Adipocyte (in vitro differentiated cells): ENCODE measurements around the gene PATJ.
A peak's percentile ranks its signal among the peaks of the same experiment; 100 is the strongest.
"Not testable (repeated sequence)": the region's sequence is repeated elsewhere in the genome, so short reads cannot be mapped to it uniquely, and the experiment has no call there.

Experiments
- DNase-seq: peaks from one replicate; pipeline ENCODE4 v3.0.0-alpha.2; 2015; ENCODE audit warnings: low read depth
- H3K27me3 ChIP-seq: replicated peaks from 2 replicates; pipeline ENCODE4 v1.7.0; 2013; ENCODE audit warnings: mild to moderate bottlenecking, low read length, moderate library complexity; ENCODE audit not compliant: control insufficient read depth, insufficient read depth
- H3K36me3 ChIP-seq: 2 replicates; pipeline ENCODE4 v1.7.0; 2013; ENCODE audit warnings: low read length, mild to moderate bottlenecking, moderate library complexity; ENCODE audit not compliant: control insufficient read depth, insufficient read depth, severe bottlenecking
- H3K4me1 ChIP-seq: 2 replicates; pipeline ENCODE4 v1.7.0; 2013; ENCODE audit warnings: mild to moderate bottlenecking, low read length, moderate library complexity; ENCODE audit not compliant: control insufficient read depth, insufficient read depth
- H3K4me3 ChIP-seq: 2 replicates; pipeline ENCODE4 v1.7.0; 2013; ENCODE audit warnings: mild to moderate bottlenecking, low read length, moderate library complexity
- H3K9ac ChIP-seq: 2 replicates; pipeline ENCODE4 v1.7.0; 2013; ENCODE audit warnings: mild to moderate bottlenecking, low read length, moderate library complexity
- H3K9me3 ChIP-seq: 2 replicates; pipeline ENCODE4 v1.7.0; 2013; ENCODE audit warnings: mild to moderate bottlenecking, low read length, moderate library complexity; ENCODE audit not compliant: control insufficient read depth

The PATJ gene

DNA sequence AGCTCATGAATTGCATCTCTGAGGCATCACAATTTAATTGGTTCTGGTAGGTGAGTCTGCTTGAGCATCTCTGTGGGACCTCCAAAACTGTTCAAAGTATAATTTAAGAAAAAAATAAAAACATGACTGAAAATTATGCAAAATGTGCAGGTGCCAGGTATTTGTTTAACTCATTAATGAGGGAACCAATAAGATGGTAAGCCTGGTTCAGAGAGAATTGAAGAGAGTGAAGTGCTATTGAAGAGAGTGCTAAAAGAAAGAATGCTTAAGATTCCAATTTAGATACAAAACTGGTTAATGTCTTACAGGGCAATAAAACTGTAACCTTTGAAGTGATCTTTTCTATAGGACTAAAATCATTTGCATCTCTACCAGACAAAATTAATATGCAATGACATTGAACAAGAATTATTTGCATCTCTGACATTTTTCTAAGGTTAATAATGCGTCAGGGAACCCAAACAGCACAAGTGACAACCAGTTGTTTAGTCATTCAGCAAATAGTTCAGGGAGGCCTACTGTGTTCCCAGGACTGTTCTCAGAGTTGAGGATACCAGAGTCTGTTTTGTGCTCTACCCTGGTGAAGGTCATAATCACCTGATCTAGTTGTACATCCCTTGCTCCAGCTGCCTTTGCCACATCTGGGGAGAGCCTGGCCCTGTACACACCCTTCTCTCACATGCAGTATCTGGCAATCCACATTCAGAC lies 183.5 kb downstream of the PATJ start:
- Histone ChIP-seq H3K9me3 (no peaks in the 10 kb centered on the region), H3K4me3 (no peak overlapping the region), H3K9ac (no peak overlapping the region), H3K36me3 (no peaks in the 10 kb centered on the region), H3K27me3 (no peaks in the 10 kb centered on the region), H3K4me1 (no peaks in the 10 kb centered on the region)
- no peak for DNase-seq

DNA sequence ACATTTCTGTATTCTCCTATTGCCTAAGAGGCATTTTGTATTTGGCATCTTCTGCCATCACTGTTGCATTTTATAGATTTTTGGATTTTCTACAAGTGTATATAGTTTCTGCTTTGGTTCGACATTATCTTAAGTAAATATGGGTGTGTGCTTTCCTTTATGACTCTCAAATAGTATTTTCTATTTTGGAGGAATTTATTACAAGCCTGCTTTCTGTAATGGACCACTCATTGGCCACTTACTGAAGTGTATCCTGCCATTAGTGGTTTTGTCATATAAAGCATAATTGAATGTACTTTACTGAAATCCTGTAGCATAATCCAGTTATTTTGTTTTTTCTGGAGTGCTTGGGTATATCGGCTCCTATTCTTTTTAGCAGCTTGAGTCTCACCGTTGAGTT lies 184.3 kb downstream of the PATJ start:
- H3K9ac ChIP-seq: no peak overlapping the region
- H3K4me3 ChIP-seq: no peak overlapping the region
- no peaks in the 10 kb centered on the region for H3K4me1 ChIP-seq
- no peaks in the 10 kb centered on the region for H3K9me3 ChIP-seq
- H3K36me3 ChIP-seq: no peaks in the 10 kb centered on the region
- H3K27me3 ChIP-seq: no peaks in the 10 kb centered on the region
- DNase-seq: peak; percentile 17

- H3K9ac ChIP-seq: no peak overlapping the region
- no peaks in the 10 kb centered on the region for H3K36me3 ChIP-seq
- H3K9me3 ChIP-seq: no peaks in the 10 kb centered on the region
- H3K4me3 ChIP-seq: no peak overlapping the region
- peak; percentile 29 for DNase-seq
- H3K4me1 ChIP-seq: no peaks in the 10 kb centered on the region
- no peaks in the 10 kb centered on the region for H3K27me3 ChIP-seq
Observed at GRCh38 chr1:61930116-61930645, 187.9 kb downstream of the PATJ start.

GRCh38 chr1:61931587-61932279 lies 189.5 kb downstream of the PATJ start:
- Histone ChIP-seq H3K4me1 (no peaks in the 10 kb centered on the region), H3K27me3 (no peaks in the 10 kb centered on the region), H3K9ac (no peak overlapping the region), H3K36me3 (no peaks in the 10 kb centered on the region), H3K9me3 (no peaks in the 10 kb centered on the region), H3K4me3 (no peak overlapping the region)
- no peak for DNase-seq

DNA sequence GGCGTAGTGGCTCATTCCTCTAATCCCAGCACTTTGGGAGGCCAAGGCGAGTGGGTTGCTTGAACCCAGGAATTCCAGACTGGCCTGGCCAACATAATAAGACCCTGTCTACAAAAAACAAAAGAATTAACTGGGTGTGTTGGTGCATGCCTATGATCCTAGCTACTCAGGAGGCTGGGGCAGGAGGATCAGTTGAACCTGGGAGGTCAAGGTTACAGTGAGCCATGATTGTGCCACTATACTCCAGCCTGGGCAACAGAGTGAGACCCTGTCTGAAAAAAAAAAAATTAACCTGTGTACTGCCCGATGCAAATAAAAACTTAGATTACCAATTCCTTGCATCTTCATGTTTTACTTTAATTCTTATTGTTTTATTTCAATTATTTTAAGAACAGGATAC lies 193.2 kb downstream of the PATJ start:
- DNase-seq: no peak
- no peaks in the 10 kb centered on the region for H3K4me1 ChIP-seq
- H3K9ac ChIP-seq: no peak overlapping the region
- no peaks in the 10 kb centered on the region for H3K27me3 ChIP-seq
- H3K4me3 ChIP-seq: no peak overlapping the region
- H3K36me3 ChIP-seq: no peaks in the 10 kb centered on the region
- H3K9me3 ChIP-seq: no peaks in the 10 kb centered on the region

DNA sequence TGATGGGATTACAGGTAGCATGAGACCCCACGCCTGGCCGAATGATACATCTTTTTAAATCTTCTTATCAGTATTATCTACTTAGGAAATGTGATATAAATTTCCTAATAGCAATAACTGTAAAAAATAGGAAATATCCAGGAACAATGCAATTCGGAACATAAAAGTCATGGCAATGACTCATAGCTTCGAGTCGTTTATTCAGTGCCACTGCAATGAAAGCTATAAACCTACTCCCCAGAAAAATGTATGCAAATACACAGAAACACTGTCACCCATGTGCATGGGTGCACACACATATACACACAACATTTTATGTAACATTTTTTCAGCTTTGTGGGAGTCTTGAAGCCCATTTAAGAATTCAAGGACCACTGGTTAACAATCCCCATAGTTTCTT lies 194.6 kb downstream of the PATJ start:
- Histone ChIP-seq H3K36me3 (no peaks in the 10 kb centered on the region), H3K9ac (no peak overlapping the region), H3K4me1 (no peaks in the 10 kb centered on the region), H3K9me3 (no peaks in the 10 kb centered on the region), H3K27me3 (no peaks in the 10 kb centered on the region), H3K4me3 (no peak overlapping the region)
- no peak for DNase-seq

GRCh38 chr1:61941794-61942193 lies 199.5 kb downstream of the PATJ start:
- no peaks in the 10 kb centered on the region for H3K9me3 ChIP-seq
- no peaks in the 10 kb centered on the region for H3K27me3 ChIP-seq
- H3K4me3 ChIP-seq: no peak overlapping the region
- no peak overlapping the region for H3K9ac ChIP-seq
- H3K4me1 ChIP-seq: no peaks in the 10 kb centered on the region
- H3K36me3 ChIP-seq: no peaks in the 10 kb centered on the region
- DNase-seq: no peak

GRCh38 chr1:61942856-61943255 lies 200.6 kb downstream of the PATJ start:
- Histone ChIP-seq H3K9me3 (no peaks in the 10 kb centered on the region), H3K9ac (no peak overlapping the region), H3K4me3 (no peak overlapping the region), H3K4me1 (no peaks in the 10 kb centered on the region), H3K36me3 (no peaks in the 10 kb centered on the region), H3K27me3 (no peaks in the 10 kb centered on the region)
- DNase-seq: no peak

DNA sequence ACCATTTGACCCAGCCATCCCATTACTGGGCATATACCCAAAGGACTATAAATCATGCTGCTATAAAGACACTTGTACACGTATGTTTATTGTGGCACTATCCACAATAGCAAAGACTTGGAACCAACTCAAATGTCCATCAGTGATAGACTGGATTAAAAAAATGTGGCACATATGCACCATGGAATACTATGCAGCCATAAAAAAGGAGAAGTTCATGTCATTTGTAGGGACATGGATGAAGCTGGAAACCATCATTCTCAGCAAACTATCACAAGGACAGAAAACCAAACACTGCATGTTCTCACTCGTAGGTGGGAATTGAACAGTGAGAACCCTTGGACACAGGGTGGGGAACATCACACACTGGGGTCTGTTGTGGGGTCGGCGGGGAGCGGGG lies 206.4 kb downstream of the PATJ start:
- not testable (repeated sequence) for H3K9ac ChIP-seq, H3K36me3 ChIP-seq, DNase-seq, H3K4me3 ChIP-seq, H3K27me3 ChIP-seq, H3K9me3 ChIP-seq
- peaks cover 21% of the 10 kb centered on the region for H3K4me1 ChIP-seq

GRCh38 chr1:61950418-61950817 lies 208.1 kb downstream of the PATJ start:
- Histone ChIP-seq H3K27me3 (no peaks in the 10 kb centered on the region), H3K9me3 (no peaks in the 10 kb centered on the region)
- DNase-seq: no peak

DNA sequence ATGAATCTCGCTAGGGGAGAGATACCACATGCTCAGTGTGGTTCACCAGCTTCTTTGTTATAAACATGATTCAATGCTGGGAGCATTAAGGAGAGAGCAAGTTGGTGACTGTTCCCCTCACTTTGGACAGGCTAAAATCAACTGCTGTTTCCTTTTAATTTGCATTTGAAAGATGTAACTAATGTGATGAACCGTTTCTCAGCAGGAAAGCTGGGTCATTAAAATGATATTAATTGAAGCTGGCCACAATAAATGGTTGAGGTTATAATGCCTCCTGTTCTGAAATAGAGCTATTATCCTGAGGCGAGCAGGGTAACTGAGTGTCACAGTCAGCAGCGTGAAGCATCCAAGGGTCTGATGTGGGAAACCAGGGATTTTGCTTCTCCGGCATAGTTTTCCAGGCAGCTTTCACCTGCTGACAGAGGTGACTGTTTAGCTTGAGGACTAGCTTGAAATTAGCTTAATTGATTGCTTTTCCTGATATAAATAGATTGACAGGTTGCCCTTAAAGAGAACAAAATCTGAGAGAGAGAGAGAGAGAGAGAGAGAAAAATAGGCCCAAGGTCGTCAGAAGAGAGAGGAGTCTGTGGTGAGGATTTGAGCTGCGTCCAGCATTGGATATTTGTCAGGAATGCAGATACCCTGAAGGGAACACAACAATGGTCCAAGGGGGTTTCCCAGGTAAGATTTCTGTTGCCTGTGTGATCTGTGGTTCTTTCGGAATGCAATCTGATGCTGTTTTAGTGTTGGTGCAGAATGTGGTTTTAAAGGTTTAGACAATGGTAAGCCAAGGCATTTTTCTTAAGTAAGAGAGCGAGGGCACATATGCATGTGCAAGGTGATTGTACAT lies 209.7 kb downstream of the PATJ start:
- Histone ChIP-seq H3K4me1 (peaks cover 23% of the 10 kb centered on the region), H3K9ac (no peak overlapping the region), H3K4me3 (no peak overlapping the region), H3K36me3 (no peaks in the 10 kb centered on the region), H3K9me3 (no peaks in the 10 kb centered on the region), H3K27me3 (no peaks in the 10 kb centered on the region)
- peak; percentile 49 for DNase-seq

More at GRCh38 chr1:61950418-61950817, 208.1 kb downstream of the PATJ start:
- H3K4me1 ChIP-seq: peaks cover 23% of the 10 kb centered on the region
- no peak overlapping the region for H3K4me3 ChIP-seq
- no peak overlapping the region for H3K9ac ChIP-seq
- no peaks in the 10 kb centered on the region for H3K36me3 ChIP-seq
